Astrocyte (in vitro differentiated cells and primary cell): Measurements from ENCODE around the gene ZNF454. TPM values are rescaled to one million over a fixed set of nuclear protein-coding genes. Genes with fewer than 3 reads are reported as not detected.

Experiments used
- DNase-seq: peaks from one replicate; pipeline ENCODE4 v3.0.0-alpha.2; 2010; ENCODE audit warnings: low read depth
- FAIRE-seq: peaks from 2 replicates; lab custom pipeline; 2011; peaks lifted over from hg19 to GRCh38; lab: Jason Lieb, UNC
- H2AFZ ChIP-seq: 2 replicates; pipeline ENCODE4 v1.6.0; 2012; ENCODE audit warnings: low read depth, low read length, inconsistent platforms
- H3K27ac ChIP-seq: 2 replicates; pipeline ENCODE4 v1.5.1; 2011; ENCODE audit warnings: low read depth, low read length, inconsistent platforms
- H3K27me3 ChIP-seq: 2 replicates; pipeline ENCODE4 v1.6.0; 2011; ENCODE audit warnings: low read length, inconsistent platforms; ENCODE audit not compliant: insufficient read depth
- H3K36me3 ChIP-seq: 2 replicates; pipeline ENCODE4 v1.5.1; 2011; ENCODE audit warnings: low read length, inconsistent platforms; ENCODE audit not compliant: insufficient read depth
- H3K4me1 ChIP-seq: 2 replicates; pipeline ENCODE4 v1.5.1; 2011; ENCODE audit warnings: low read length, inconsistent platforms; ENCODE audit not compliant: insufficient read depth
- H3K4me2 ChIP-seq: 2 replicates; pipeline ENCODE4 v1.6.0; 2012; ENCODE audit warnings: low read length, inconsistent platforms
- H3K4me3 ChIP-seq: 2 replicates; pipeline ENCODE4 v1.5.1; 2011; ENCODE audit warnings: low read depth, mild to moderate bottlenecking, low read length, inconsistent platforms; ENCODE audit not compliant: insufficient read depth
- H3K79me2 ChIP-seq: 2 replicates; pipeline ENCODE4 v1.6.0; 2012; ENCODE audit warnings: mild to moderate bottlenecking, low read length, inconsistent platforms; ENCODE audit not compliant: insufficient read depth
- H3K9ac ChIP-seq: 2 replicates; pipeline ENCODE4 v1.6.0; 2012; ENCODE audit warnings: mild to moderate bottlenecking, low read length, inconsistent platforms
- H3K9me3 ChIP-seq: 2 replicates; pipeline ENCODE4 v1.5.1; 2012; ENCODE audit warnings: low read depth, mild to moderate bottlenecking, low read length, inconsistent platforms; ENCODE audit not compliant: insufficient read depth
- H4K20me1 ChIP-seq: 2 replicates; pipeline ENCODE4 v1.6.0; 2012; ENCODE audit warnings: low read length, inconsistent platforms; ENCODE audit not compliant: insufficient read depth
- H3K27ac Mint-ChIP-seq: one replicate; pipeline ENCODE4 v1.8.0; 2021; ENCODE audit warnings: mild to moderate bottlenecking, mixed read lengths; ENCODE audit not compliant: unreplicated experiment
- H3K27me3 Mint-ChIP-seq: one replicate; pipeline ENCODE4 v1.8.0; 2021; ENCODE audit warnings: low read depth, mixed read lengths; ENCODE audit not compliant: unreplicated experiment
- H3K36me3 Mint-ChIP-seq: one replicate; pipeline ENCODE4 v1.8.0; 2021; ENCODE audit warnings: low read depth, mixed read lengths; ENCODE audit not compliant: unreplicated experiment
- H3K4me1 Mint-ChIP-seq: one replicate; pipeline ENCODE4 v1.8.0; 2021; ENCODE audit warnings: low read depth, mixed read lengths; ENCODE audit not compliant: unreplicated experiment
- H3K4me3 Mint-ChIP-seq: one replicate; pipeline ENCODE4 v1.8.0; 2021; ENCODE audit warnings: mild to moderate bottlenecking, moderate library complexity, mixed read lengths; ENCODE audit not compliant: unreplicated experiment
- H3K9me3 Mint-ChIP-seq: one replicate; pipeline ENCODE4 v1.8.0; 2021; ENCODE audit warnings: mild to moderate bottlenecking, mixed read lengths; ENCODE audit not compliant: unreplicated experiment
- EZH2 ChIP-seq: IDR thresholded peaks from 2 replicates; pipeline ENCODE4 v1.6.1; 2012; ENCODE audit warnings: mild to moderate bottlenecking, low read length, inconsistent platforms; ENCODE audit not compliant: insufficient read depth
- total RNA-seq: library from RNA; stranded (reverse); gene quantifications from 2 replicates; pipeline ENCODE4 v1.2.1, GENCODE V29; 2021
- TF ChIP-seq, protein P1 (sequence below): IDR thresholded peaks from 2 replicates; pipeline ENCODE4 v1.5.1; 2011; ENCODE audit warnings: low read depth, mild to moderate bottlenecking, inconsistent platforms, low read length, moderate library complexity; ENCODE audit not compliant: insufficient read depth

Gene ZNF454
- total RNA-seq, 1 donor from 2014 or later: not detected

DNA sequence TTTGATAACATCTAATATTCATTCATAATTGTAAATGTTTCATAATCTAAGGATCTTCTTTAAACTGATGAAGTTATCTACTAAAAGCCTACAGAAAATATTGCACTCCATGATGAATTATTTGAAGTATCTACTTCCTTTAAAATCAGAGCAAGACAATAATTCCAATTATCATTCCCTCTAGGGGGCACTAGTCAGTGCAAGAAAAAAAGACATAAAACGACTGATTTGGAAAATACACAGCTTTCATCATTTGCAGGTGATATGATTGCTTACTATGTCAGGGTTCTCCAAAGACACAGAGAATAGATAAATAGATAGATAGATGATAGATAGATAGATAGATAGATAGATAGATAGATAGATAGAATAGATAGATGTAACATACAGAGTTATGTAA, 67.7 kb downstream of the ZNF454 start:
- no peak for FAIRE-seq

More for the DNA sequence above, 67.7 kb downstream of the ZNF454 start:
- H3K27me3 ChIP-seq: no peaks in the 10 kb centered on the region
- no peak for DNase-seq
- H4K20me1 ChIP-seq: no peaks in the 10 kb centered on the region
- no peak overlapping the region for H3K4me2 ChIP-seq
- H3K79me2 ChIP-seq: no peaks in the 10 kb centered on the region
- no peaks in the 10 kb centered on the region for H3K4me1 ChIP-seq
- H3K9ac ChIP-seq: no peak overlapping the region
- H3K27me3 Mint-ChIP-seq: no peaks in the 10 kb centered on the region
- H3K4me1 Mint-ChIP-seq: no peaks in the 10 kb centered on the region
- TF ChIP-seq EZH2: no peak
- TF ChIP-seq, protein P1, sequence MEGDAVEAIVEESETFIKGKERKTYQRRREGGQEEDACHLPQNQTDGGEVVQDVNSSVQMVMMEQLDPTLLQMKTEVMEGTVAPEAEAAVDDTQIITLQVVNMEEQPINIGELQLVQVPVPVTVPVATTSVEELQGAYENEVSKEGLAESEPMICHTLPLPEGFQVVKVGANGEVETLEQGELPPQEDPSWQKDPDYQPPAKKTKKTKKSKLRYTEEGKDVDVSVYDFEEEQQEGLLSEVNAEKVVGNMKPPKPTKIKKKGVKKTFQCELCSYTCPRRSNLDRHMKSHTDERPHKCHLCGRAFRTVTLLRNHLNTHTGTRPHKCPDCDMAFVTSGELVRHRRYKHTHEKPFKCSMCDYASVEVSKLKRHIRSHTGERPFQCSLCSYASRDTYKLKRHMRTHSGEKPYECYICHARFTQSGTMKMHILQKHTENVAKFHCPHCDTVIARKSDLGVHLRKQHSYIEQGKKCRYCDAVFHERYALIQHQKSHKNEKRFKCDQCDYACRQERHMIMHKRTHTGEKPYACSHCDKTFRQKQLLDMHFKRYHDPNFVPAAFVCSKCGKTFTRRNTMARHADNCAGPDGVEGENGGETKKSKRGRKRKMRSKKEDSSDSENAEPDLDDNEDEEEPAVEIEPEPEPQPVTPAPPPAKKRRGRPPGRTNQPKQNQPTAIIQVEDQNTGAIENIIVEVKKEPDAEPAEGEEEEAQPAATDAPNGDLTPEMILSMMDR: no peak
- no peaks in the 10 kb centered on the region for H3K36me3 Mint-ChIP-seq
- H2AFZ ChIP-seq: no peak overlapping the region
- no peak overlapping the region for H3K27ac Mint-ChIP-seq
- no peaks in the 10 kb centered on the region for H3K9me3 ChIP-seq
- no peak overlapping the region for H3K4me3 ChIP-seq
- no peak overlapping the region for H3K27ac ChIP-seq
- no peak overlapping the region for H3K4me3 Mint-ChIP-seq
- no peaks in the 10 kb centered on the region for H3K36me3 ChIP-seq
- H3K9me3 Mint-ChIP-seq: peaks cover 14% of the 10 kb centered on the region

Other genes with a start within 250 kb of the ZNF454 start
- gene ZNF354A, start 210.5 kb upstream of the ZNF454 start, total RNA-seq: 10.5 and 12.0 TPM in 2 replicates
- 9.5 and 9.8 TPM in 2 replicates for gene ZNF354B, start 81.2 kb upstream of the ZNF454 start, total RNA-seq
- gene ZFP2, start 45.3 kb upstream of the ZNF454 start, total RNA-seq: 0.48 and 1.1 TPM in 2 replicates
- gene GRM6, start 54.1 kb downstream of the ZNF454 start, total RNA-seq: not detected in 2 replicates
- gene ZNF879, start 82.6 kb downstream of the ZNF454 start, total RNA-seq: 1.6 and 1.9 TPM in 2 replicates
- 3.3 and 4.1 TPM in 2 replicates for gene ZNF354C, start 119.2 kb downstream of the ZNF454 start, total RNA-seq